Panc1 (cell line): ENCODE data around the gene GXYLT1. TPM values are rescaled to one million over a fixed set of nuclear protein-coding genes. Genes with fewer than 3 reads are reported as not detected.

Experiments
- ATAC-seq: fragments of 200-7000 bp; cut with Tn5 transposase; 2 replicates; pipeline ENCODE4 v1.9.1; 2020; ENCODE audit warnings: mild to moderate bottlenecking, moderate library complexity
- BruUV-seq: library from RNA; stranded (reverse); fragments of 400-500 nt; replicated peaks from 2 replicates; lab custom pipeline; 2021; lab: Mats Ljungman, UMichigan
- CTCF ChIA-PET: fragments of 300-600 bp; sonication (Branson Sonifier 250); formaldehyde crosslinking; loops from one replicate; lab custom pipeline; 2022; ENCODE audit warnings: antibody characterized with exemption; lab: Charles Lee
- POLR2A ChIA-PET: fragments of 300-600 bp; sonication (Branson Sonifier 250); formaldehyde crosslinking; loops from one replicate; lab custom pipeline; 2022; ENCODE audit warnings: antibody characterized with exemption; lab: Charles Lee
- DNase-seq: peaks from one replicate; pipeline ENCODE4 v3.0.0-alpha.2; 2010; ENCODE audit warnings: low read depth, low spot score
- H3K27ac ChIP-seq: 2 replicates; pipeline ENCODE4 v1.5.1; 2011; ENCODE audit warnings: mild to moderate bottlenecking, low read length, inconsistent platforms
- H3K27me3 ChIP-seq: fragments of 200-500 bp; sonication (Bioruptor generic); 2 replicates; pipeline ENCODE4 v1.6.0; 2014; ENCODE audit warnings: low read length, inconsistent platforms; ENCODE audit not compliant: control insufficient read depth, insufficient read depth
- H3K36me3 ChIP-seq: fragments of 200-500 bp; sonication (Bioruptor generic); 2 replicates; pipeline ENCODE4 v1.5.1; 2014; ENCODE audit warnings: inconsistent platforms, mild to moderate bottlenecking, low read length, moderate library complexity; ENCODE audit not compliant: control insufficient read depth, insufficient read depth
- H3K4me1 ChIP-seq: 2 replicates; pipeline ENCODE4 v1.5.1; 2011; ENCODE audit warnings: inconsistent platforms, mild to moderate bottlenecking, low read length, moderate library complexity; ENCODE audit not compliant: control insufficient read depth, insufficient read depth
- H3K4me3 ChIP-seq, 2 experiments: 2 replicates each; pipeline ENCODE4 v1.5.1; 2011 to 2012; ENCODE audit warnings: low read depth in 2 of 2, low read length in 2 of 2, mild to moderate bottlenecking in 2 of 2, inconsistent platforms in 1 of 2, moderate library complexity in 1 of 2
- H3K9me3 ChIP-seq: fragments of 200-500 bp; sonication (Bioruptor generic); 2 replicates; pipeline ENCODE4 v1.5.1; 2014; ENCODE audit warnings: low read depth, mild to moderate bottlenecking, inconsistent platforms, low read length, moderate library complexity; ENCODE audit not compliant: control insufficient read depth, insufficient read depth
- CTCF ChIP-seq: fragments of 450-650 bp; IDR thresholded peaks from 2 replicates; pipeline ENCODE4 v1.5.1; 2017; ENCODE audit warnings: mild to moderate bottlenecking
- POLR2AphosphoS5 ChIP-seq: IDR thresholded peaks from 2 replicates; pipeline ENCODE4 v1.6.1; 2012; ENCODE audit warnings: mild to moderate bottlenecking, low read depth, low read length, moderate library complexity
- REST ChIP-seq, 2 experiments: IDR thresholded peaks; 2 replicates each; pipeline ENCODE4 v1.6.1; 2011 to 2012; ENCODE audit warnings: low read depth in 2 of 2, control low read depth in 1 of 2, low read length in 1 of 2, mild to moderate bottlenecking in 1 of 2, moderate library complexity in 1 of 2; ENCODE audit not compliant: insufficient read depth in 1 of 2
- SIN3A ChIP-seq: IDR thresholded peaks from 2 replicates; pipeline ENCODE4 v1.6.1; 2012; ENCODE audit warnings: low read depth, mild to moderate bottlenecking, low read length, moderate library complexity, borderline replicate concordance; ENCODE audit not compliant: insufficient read depth
- TCF7L2 ChIP-seq: IDR thresholded peaks from 2 replicates; pipeline ENCODE4 v1.6.1; 2011; ENCODE audit warnings: mild to moderate bottlenecking, low read depth, low read length, inconsistent platforms
- in situ Hi-C: cut with HindIII; loops from 2 replicates; pipeline ENCODE4 v1.10.0; 2016; ENCODE audit warnings: low sequenced_read_pairs, low pct_unique_long_range_greater_than_20kb
- intact Hi-C: fragments of 100-400 bp; cut with micrococcal nuclease; formaldehyde crosslinking; loops from one replicate; pipeline ENCODE4 v1.10.0; 2022; ENCODE audit not compliant: unreplicated experiment
- total RNA-seq: library from RNA; stranded (reverse); gene quantifications from one replicate; pipeline ENCODE4 v1.2.1, GENCODE V29; 2021; ENCODE audit not compliant: unreplicated experiment

Gene GXYLT1
- total RNA-seq, 1 experiment from 2014 or later, result 17.4 TPM

GRCh38 chr12:42039577-42039976, 105.1 kb downstream of the GXYLT1 start:
- intact Hi-C loops, result no loop called here
- ATAC-seq (no peak), DNase-seq (no peak)
- H3K27me3 ChIP-seq, result no peaks in the 10 kb centered on the region
- H3K4me3 ChIP-seq, result no peak overlapping the region
- BruUV-seq, result no TSS peak
- no peak overlapping the region for H3K27ac ChIP-seq
- H3K36me3 ChIP-seq, result no peaks in the 10 kb centered on the region
- in situ Hi-C loops, result no loop called here
- CTCF ChIA-PET, result no interaction called here
- POLR2A ChIA-PET, result no interaction called here
- H3K9me3 ChIP-seq, result no peaks in the 10 kb centered on the region
- H3K4me1 ChIP-seq, result no peaks in the 10 kb centered on the region
- no peak for TF ChIP-seq REST (IDR thresholded peaks at IDR 0.05; ENCODE audit: insufficient read depth in 1 of 2, low read depth in 2 of 2, low read length in 1 of 2)
- TF ChIP-seq TCF7L2, result no peak
- TF ChIP-seq SIN3A, result no peak
- no peak for TF ChIP-seq CTCF
- no peak for TF ChIP-seq POLR2AphosphoS5

- CTCF ChIA-PET, result no interaction called here
- POLR2A ChIA-PET, result no interaction called here
- no peaks in the 10 kb centered on the region for H3K36me3 ChIP-seq
- no peaks in the 10 kb centered on the region for H3K9me3 ChIP-seq
- no peak overlapping the region for H3K4me3 ChIP-seq
- in situ Hi-C loops, result no loop called here
- ATAC-seq (no peak), DNase-seq (no peak)
- BruUV-seq, result no TSS peak
- no peak overlapping the region for H3K27ac ChIP-seq
- TF ChIP-seq TCF7L2, result no peak
- TF ChIP-seq SIN3A, result no peak
- TF ChIP-seq POLR2AphosphoS5, result no peak
- no peak for TF ChIP-seq REST (IDR thresholded peaks at IDR 0.05; ENCODE audit: insufficient read depth in 1 of 2, low read depth in 2 of 2, low read length in 1 of 2)
- no peak for TF ChIP-seq CTCF
- intact Hi-C loops, result no loop called here
- no peaks in the 10 kb centered on the region for H3K4me1 ChIP-seq
- H3K27me3 ChIP-seq, result no peaks in the 10 kb centered on the region
Measured at GRCh38 chr12:42039176-42039575, 105.5 kb downstream of the GXYLT1 start.
